GM12892 (cell line): Measurements from ENCODE around the gene CCDC74B.

Experiments used
- POLR2A ChIP-seq: IDR thresholded peaks from 2 replicates; pipeline ENCODE4 v1.6.1; 2011; ENCODE audit warnings: low read depth, low read length, control low read depth
- POLR2AphosphoS5 ChIP-seq: IDR thresholded peaks from 2 replicates; pipeline ENCODE4 v1.6.1; 2011; ENCODE audit warnings: low read depth, low read length, control low read depth

DNA sequence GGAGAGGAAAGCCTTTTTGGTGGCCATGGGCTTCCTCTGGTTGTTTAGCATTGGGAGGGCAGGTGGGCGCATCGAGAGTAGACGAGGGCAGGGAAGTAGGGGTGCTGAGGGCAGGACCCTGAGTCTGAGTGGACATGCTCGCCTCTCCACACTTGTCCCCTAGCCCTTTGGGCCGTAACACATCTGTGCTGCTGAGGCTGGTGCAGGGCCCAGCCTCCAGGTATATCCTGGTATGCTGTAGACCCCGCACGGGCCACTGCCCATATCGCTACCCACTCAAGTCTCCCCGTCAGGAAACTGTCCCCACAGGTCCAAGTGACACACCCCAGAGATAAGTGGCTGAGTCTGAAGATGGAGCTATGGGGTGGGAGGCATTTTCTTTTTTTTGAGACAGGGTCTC is 13.7 kb upstream of the CCDC74B start:
- no peak for TF ChIP-seq POLR2AphosphoS5
- TF ChIP-seq POLR2A, result no peak
